NCI-H226 (cell line): ENCODE data around the gene CITED4.

ENCODE experiments used
- DNase-seq: peaks from one replicate; pipeline ENCODE4 v3.0.0-alpha.2; 2015

The CITED4 gene

DNA sequence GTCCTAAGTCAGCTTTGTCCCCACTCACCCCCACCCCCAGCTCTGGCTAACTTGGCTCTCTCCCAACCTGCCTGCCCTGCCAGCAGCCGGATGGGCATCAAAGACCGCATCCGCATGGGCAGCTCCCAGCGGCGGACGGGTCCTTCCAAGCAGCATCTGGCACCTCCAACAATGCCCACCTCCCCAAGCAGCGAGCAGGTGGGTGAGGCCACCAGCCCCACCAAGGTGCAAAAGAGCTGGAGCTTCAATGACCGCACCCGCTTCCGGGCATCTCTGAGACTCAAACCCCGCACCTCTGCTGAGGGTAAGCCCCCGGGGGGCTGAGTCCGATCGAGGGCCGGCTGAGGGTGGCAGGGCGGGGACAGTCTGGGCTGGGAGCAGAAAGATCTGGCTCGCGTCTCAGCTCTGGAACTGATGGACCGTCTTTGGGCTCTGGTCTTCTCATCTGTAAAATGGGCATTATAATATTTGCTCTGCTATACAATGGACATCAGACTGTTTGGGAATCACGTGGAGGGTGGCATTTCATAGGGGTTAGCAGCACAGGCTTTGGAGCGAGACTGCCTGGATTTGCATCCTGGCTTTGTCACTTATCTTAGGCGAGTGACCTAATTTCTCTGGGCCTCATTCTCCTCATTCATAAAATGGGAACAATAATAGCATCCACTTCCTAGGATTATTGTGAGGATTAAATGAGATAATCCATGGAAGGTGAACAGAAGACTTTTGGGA lies 31.0 kb downstream of the CITED4 start:
- DNase-seq, result no peak

DNA sequence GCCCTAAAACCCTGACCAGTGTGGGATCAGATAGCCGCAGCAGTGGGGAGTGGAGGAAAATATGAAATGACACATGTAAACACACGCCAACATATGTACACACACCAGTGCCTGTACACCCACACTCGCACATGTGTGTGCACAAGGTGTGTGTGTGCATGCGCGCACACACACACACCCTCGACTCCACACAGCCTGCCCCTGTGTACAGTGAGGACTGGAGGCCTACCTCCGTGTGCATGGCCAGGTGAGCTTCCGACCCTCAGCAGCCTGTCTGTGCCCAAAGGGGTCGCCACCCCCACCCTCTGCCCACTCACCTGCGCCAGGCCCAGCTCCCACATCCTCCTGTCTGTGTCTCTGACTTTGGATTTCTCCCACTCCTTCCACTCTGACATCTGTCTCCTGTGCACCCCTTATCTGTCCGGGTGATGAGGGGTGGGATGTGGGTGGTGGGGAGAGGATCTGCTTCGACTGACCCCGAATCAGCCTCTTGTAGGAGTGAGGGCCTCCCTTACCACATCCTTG lies 31.7 kb downstream of the CITED4 start:
- DNase-seq, result no peak

GRCh38 chr1:40829631-40830245 lies 32.4 kb downstream of the CITED4 start:
- no peak for DNase-seq

- no peak for DNase-seq
Measured at GRCh38 chr1:40825996-40826395, 36.2 kb downstream of the CITED4 start.

- no peak for DNase-seq
Measured at GRCh38 chr1:40825435-40825788, 36.8 kb downstream of the CITED4 start.

DNA sequence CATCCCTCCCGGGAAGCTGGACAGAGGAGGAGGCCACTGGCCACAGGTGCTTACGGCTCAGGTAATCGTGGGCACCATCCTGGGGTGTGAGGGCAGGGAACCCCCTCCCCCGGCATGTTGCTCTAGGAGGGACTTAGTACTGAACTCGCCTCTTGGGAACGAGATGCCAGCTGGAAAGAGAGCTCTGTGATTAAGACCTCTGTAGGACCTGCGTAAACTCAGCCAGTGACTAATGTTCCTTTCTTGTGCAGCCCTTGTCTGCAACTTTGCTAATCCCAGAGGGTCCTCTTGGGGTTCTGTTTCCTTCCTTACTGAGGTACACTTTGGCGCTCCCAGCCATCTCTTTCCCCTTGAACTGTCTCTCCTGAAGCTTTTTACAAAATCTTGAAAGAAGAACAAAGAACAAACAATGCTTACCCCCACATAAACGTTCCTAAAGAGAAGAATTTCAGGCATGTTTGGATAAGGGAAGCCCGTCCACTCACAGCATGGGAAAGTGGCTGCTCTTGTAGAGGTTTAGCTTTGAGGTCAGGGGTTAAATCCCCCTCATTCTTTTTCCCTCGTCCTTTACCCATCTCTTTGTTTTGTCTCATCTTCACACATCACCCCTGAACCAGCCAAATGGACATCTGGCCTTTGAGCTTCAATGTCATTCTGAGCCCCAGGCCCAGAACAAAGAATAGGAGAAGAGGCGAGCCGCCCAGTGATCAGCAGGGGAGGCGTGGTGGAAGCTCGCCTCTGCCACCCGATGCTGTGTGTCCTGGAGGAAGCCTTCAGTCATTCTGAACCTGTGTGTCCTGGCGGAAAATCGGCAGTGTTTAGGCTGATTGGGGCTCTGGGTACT lies 37.4 kb downstream of the CITED4 start:
- DNase-seq, result no peak

DNA sequence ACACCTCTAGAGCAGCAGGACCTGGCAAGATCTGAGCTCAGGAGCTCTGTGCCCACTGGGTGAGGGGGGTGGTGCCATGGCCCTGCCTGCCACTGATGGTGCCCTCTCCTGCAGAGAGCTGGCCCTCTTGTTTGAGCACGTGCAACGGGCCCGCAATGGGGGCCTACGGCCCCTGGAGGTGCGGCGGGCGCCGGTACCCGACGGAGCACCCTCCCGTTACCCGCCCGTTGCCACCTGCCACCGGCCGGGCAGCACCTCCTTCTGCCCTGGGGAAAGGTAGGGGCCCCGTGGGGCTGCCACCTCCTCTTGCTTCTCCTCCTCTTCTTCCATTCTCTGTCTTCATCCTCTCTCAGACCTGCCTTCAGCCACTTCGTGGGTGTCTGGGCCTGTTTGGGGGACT lies 38.2 kb downstream of the CITED4 start:
- no peak for DNase-seq

DNA sequence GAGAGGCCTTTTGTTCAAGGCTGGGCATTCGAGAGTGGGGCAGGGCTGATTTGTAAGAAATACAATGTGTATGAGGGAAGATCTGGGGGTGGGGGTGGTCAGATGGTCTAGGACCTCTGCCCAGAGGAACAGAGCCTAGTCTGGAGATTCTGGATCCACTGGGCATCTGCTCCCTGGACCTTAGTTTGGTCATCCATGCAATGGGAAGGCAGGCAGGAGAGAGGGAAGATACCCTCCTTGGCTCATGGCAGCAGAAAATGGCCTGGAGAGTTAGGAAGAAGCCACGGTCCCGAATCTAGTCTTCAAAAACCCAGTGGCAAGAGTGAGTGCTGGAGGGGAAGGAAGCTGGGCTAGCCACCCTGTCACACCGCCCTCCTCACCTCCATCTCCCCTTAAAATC lies 38.8 kb downstream of the CITED4 start:
- DNase-seq, result no peak

DNA sequence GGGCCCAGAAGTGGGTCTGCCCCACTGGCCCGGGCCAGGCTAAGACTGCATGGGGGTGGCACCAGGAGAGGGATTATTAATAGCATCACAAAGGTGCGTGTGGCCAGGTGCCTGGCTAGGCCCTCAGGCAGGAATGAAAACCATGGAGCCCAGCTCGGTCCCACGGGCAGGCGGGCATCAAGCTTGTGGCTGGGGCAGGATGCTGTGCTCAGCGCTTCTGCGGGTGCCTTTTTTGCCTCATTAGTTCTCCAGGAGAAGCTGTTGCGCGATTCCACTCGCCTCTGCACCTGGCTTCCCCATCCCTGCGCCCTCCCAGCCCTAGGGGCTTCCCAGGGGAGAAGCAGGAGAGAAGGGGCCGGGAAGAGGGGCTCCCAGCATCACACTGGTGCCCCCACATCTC lies 39.3 kb downstream of the CITED4 start:
- DNase-seq, result no peak

- DNase-seq, result no peak
Measured at GRCh38 chr1:40820911-40821693, 41.1 kb downstream of the CITED4 start.

DNA sequence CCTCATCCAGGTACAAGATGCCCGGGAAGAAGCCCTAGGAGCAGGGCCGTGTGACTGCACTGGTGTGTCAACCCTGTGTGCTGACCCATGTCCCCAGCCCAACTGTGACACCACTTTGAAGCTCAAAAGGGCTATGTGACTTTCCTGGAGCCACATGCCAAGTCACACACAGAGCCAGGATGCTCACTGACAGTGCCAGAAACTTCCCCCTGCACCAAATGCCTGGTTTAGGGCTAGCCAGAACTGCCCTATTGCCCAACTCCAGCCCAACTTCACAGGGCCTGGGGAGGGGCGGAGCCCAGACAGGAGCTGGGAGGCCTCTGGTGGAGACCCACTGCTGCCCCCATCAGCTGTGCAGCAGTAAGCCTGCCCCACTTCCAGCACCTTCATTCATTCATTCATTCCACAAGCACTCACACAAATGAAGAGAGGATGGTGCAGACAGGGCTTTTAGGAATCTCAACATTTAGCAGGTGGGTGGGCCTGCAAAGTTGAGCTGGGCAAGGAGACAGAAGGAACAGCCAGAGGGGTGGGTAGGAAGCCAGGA lies 41.8 kb downstream of the CITED4 start:
- DNase-seq, result no peak

- no peak for DNase-seq
Measured at GRCh38 chr1:40819101-40819500, 43.1 kb downstream of the CITED4 start.

GRCh38 chr1:40818264-40818961 lies 43.8 kb downstream of the CITED4 start:
- no peak for DNase-seq

DNA sequence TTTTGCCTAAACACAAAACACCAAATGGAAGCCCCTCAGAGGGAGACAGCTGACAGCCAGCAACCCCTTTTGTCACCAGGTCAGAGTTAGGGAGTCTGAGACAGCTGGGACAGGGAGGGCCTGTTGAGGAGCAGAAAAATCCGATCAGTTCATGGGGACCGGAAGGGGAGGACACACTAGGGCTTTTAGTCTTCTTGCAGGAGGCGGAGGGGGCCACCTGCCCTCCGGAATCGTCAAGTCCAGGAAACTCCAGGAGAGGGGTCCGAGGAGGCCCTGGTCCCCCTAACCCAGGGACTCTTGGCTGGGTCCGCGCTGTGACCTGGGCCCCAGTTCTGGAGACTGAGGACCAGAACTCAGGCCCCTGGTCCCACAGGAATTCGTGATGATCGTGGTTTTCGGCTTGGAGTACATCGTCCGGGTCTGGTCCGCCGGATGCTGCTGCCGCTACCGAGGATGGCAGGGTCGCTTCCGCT lies 44.3 kb downstream of the CITED4 start:
- no peak for DNase-seq

GRCh38 chr1:40815420-40815819 lies 46.7 kb downstream of the CITED4 start:
- no peak for DNase-seq
